Measurements from ENCODE around the gene RIN3.

Gene RIN3

GRCh38 chr14:92513204-92513965, at the start of gene RIN3:
Gene RIN3, plus strand, starts transcription at chr14:92513781. Its CDS starts 152 bp downstream, at chr14:92513933.
- Histone ChIP-seq H3K27me3 (ENCODE audit: control insufficient read depth, insufficient read depth, low read length) (peaks cover 19% of the 10 kb centered on the region), H3K4me1 (ENCODE audit: control insufficient read depth, insufficient read depth, low read length) (no peaks in the 10 kb centered on the region), H3K9me3 (ENCODE audit: control insufficient read depth, low read length) (no peaks in the 10 kb centered on the region), H3K4me3 (ENCODE audit: low read length) (peak within 1 kb of the TSS; percentile 19), H3K36me3 (ENCODE audit: control insufficient read depth, insufficient read depth, low read length) (no peaks in the 10 kb centered on the region), H3K9ac (ENCODE audit: low read length) (peak within 1 kb of the TSS; percentile 68)

- no peaks in the 10 kb centered on the region for H3K27me3 ChIP-seq (ENCODE audit: control insufficient read depth, insufficient read depth, low read length)
- H3K36me3 ChIP-seq (ENCODE audit: control insufficient read depth, insufficient read depth, low read length): no peaks in the 10 kb centered on the region
- H3K4me3 ChIP-seq (ENCODE audit: low read length): no peak overlapping the region
- no peaks in the 10 kb centered on the region for H3K4me1 ChIP-seq (ENCODE audit: control insufficient read depth, insufficient read depth, low read length)
- no peak overlapping the region for H3K9ac ChIP-seq (ENCODE audit: low read length)
- H3K9me3 ChIP-seq (ENCODE audit: control insufficient read depth, low read length): no peaks in the 10 kb centered on the region
Observed at GRCh38 chr14:92464156-92464555, 49.4 kb upstream of the RIN3 start.

- Histone ChIP-seq H3K27me3 (ENCODE audit: control insufficient read depth, insufficient read depth, low read length) (no peaks in the 10 kb centered on the region), H3K36me3 (ENCODE audit: control insufficient read depth, insufficient read depth, low read length) (no peaks in the 10 kb centered on the region), H3K4me3 (ENCODE audit: low read length) (no peak overlapping the region), H3K4me1 (ENCODE audit: control insufficient read depth, insufficient read depth, low read length) (no peaks in the 10 kb centered on the region), H3K9ac (ENCODE audit: low read length) (no peak overlapping the region), H3K9me3 (ENCODE audit: control insufficient read depth, low read length) (no peaks in the 10 kb centered on the region)
Observed at GRCh38 chr14:92464716-92465115, 48.9 kb upstream of the RIN3 start.

- H3K9ac ChIP-seq (ENCODE audit: low read length): no peak overlapping the region
- H3K36me3 ChIP-seq (ENCODE audit: control insufficient read depth, insufficient read depth, low read length): no peaks in the 10 kb centered on the region
- no peaks in the 10 kb centered on the region for H3K27me3 ChIP-seq (ENCODE audit: control insufficient read depth, insufficient read depth, low read length)
- no peak overlapping the region for H3K4me3 ChIP-seq (ENCODE audit: low read length)
- no peaks in the 10 kb centered on the region for H3K4me1 ChIP-seq (ENCODE audit: control insufficient read depth, insufficient read depth, low read length)
- no peaks in the 10 kb centered on the region for H3K9me3 ChIP-seq (ENCODE audit: control insufficient read depth, low read length)
Observed at GRCh38 chr14:92465353-92466055, 48.1 kb upstream of the RIN3 start.

GRCh38 chr14:92466059-92466458, 47.5 kb upstream of the RIN3 start:
- no peak overlapping the region for H3K9ac ChIP-seq (ENCODE audit: low read length)
- no peaks in the 10 kb centered on the region for H3K9me3 ChIP-seq (ENCODE audit: control insufficient read depth, low read length)
- H3K27me3 ChIP-seq (ENCODE audit: control insufficient read depth, insufficient read depth, low read length): no peaks in the 10 kb centered on the region
- no peaks in the 10 kb centered on the region for H3K4me1 ChIP-seq (ENCODE audit: control insufficient read depth, insufficient read depth, low read length)
- no peak overlapping the region for H3K4me3 ChIP-seq (ENCODE audit: low read length)
- no peaks in the 10 kb centered on the region for H3K36me3 ChIP-seq (ENCODE audit: control insufficient read depth, insufficient read depth, low read length)

- Histone ChIP-seq H3K4me1 (ENCODE audit: control insufficient read depth, insufficient read depth, low read length) (no peaks in the 10 kb centered on the region), H3K36me3 (ENCODE audit: control insufficient read depth, insufficient read depth, low read length) (no peaks in the 10 kb centered on the region), H3K27me3 (ENCODE audit: control insufficient read depth, insufficient read depth, low read length) (no peaks in the 10 kb centered on the region), H3K4me3 (ENCODE audit: low read length) (no peak overlapping the region), H3K9ac (ENCODE audit: low read length) (no peak overlapping the region), H3K9me3 (ENCODE audit: control insufficient read depth, low read length) (no peaks in the 10 kb centered on the region)
Observed at GRCh38 chr14:92469515-92469914, 44.1 kb upstream of the RIN3 start.

GRCh38 chr14:92470215-92470614, 43.4 kb upstream of the RIN3 start:
- H3K4me3 ChIP-seq (ENCODE audit: low read length): no peak overlapping the region
- H3K9me3 ChIP-seq (ENCODE audit: control insufficient read depth, low read length): no peaks in the 10 kb centered on the region
- H3K4me1 ChIP-seq (ENCODE audit: control insufficient read depth, insufficient read depth, low read length): no peaks in the 10 kb centered on the region
- H3K9ac ChIP-seq (ENCODE audit: low read length): no peak overlapping the region
- no peaks in the 10 kb centered on the region for H3K27me3 ChIP-seq (ENCODE audit: control insufficient read depth, insufficient read depth, low read length)
- H3K36me3 ChIP-seq (ENCODE audit: control insufficient read depth, insufficient read depth, low read length): no peaks in the 10 kb centered on the region

- Histone ChIP-seq H3K9ac (ENCODE audit: low read length) (no peak overlapping the region), H3K4me1 (ENCODE audit: control insufficient read depth, insufficient read depth, low read length) (no peaks in the 10 kb centered on the region), H3K27me3 (ENCODE audit: control insufficient read depth, insufficient read depth, low read length) (no peaks in the 10 kb centered on the region), H3K9me3 (ENCODE audit: control insufficient read depth, low read length) (no peaks in the 10 kb centered on the region), H3K36me3 (ENCODE audit: control insufficient read depth, insufficient read depth, low read length) (no peaks in the 10 kb centered on the region), H3K4me3 (ENCODE audit: low read length) (no peak overlapping the region)
Observed at GRCh38 chr14:92470811-92471210, 42.8 kb upstream of the RIN3 start.

GRCh38 chr14:92471919-92472318, 41.7 kb upstream of the RIN3 start:
- H3K9me3 ChIP-seq (ENCODE audit: control insufficient read depth, low read length): no peaks in the 10 kb centered on the region
- no peak overlapping the region for H3K9ac ChIP-seq (ENCODE audit: low read length)
- H3K27me3 ChIP-seq (ENCODE audit: control insufficient read depth, insufficient read depth, low read length): no peaks in the 10 kb centered on the region
- H3K4me3 ChIP-seq (ENCODE audit: low read length): no peak overlapping the region
- H3K36me3 ChIP-seq (ENCODE audit: control insufficient read depth, insufficient read depth, low read length): no peaks in the 10 kb centered on the region
- no peaks in the 10 kb centered on the region for H3K4me1 ChIP-seq (ENCODE audit: control insufficient read depth, insufficient read depth, low read length)

- Histone ChIP-seq H3K9me3 (ENCODE audit: control insufficient read depth, low read length) (no peaks in the 10 kb centered on the region), H3K27me3 (ENCODE audit: control insufficient read depth, insufficient read depth, low read length) (no peaks in the 10 kb centered on the region), H3K4me1 (ENCODE audit: control insufficient read depth, insufficient read depth, low read length) (no peaks in the 10 kb centered on the region), H3K9ac (ENCODE audit: low read length) (no peak overlapping the region), H3K36me3 (ENCODE audit: control insufficient read depth, insufficient read depth, low read length) (no peaks in the 10 kb centered on the region), H3K4me3 (ENCODE audit: low read length) (no peak overlapping the region)
Observed at GRCh38 chr14:92472860-92473259, 40.7 kb upstream of the RIN3 start.

GRCh38 chr14:92473261-92473968, 40.2 kb upstream of the RIN3 start:
- Histone ChIP-seq H3K36me3 (ENCODE audit: control insufficient read depth, insufficient read depth, low read length) (no peaks in the 10 kb centered on the region), H3K9me3 (ENCODE audit: control insufficient read depth, low read length) (no peaks in the 10 kb centered on the region), H3K4me3 (ENCODE audit: low read length) (no peak overlapping the region), H3K4me1 (ENCODE audit: control insufficient read depth, insufficient read depth, low read length) (no peaks in the 10 kb centered on the region), H3K27me3 (ENCODE audit: control insufficient read depth, insufficient read depth, low read length) (no peaks in the 10 kb centered on the region), H3K9ac (ENCODE audit: low read length) (no peak overlapping the region)

- no peaks in the 10 kb centered on the region for H3K9me3 ChIP-seq (ENCODE audit: control insufficient read depth, low read length)
- H3K9ac ChIP-seq (ENCODE audit: low read length): no peak overlapping the region
- H3K36me3 ChIP-seq (ENCODE audit: control insufficient read depth, insufficient read depth, low read length): no peaks in the 10 kb centered on the region
- H3K27me3 ChIP-seq (ENCODE audit: control insufficient read depth, insufficient read depth, low read length): no peaks in the 10 kb centered on the region
- H3K4me3 ChIP-seq (ENCODE audit: low read length): no peak overlapping the region
- no peaks in the 10 kb centered on the region for H3K4me1 ChIP-seq (ENCODE audit: control insufficient read depth, insufficient read depth, low read length)
Observed at GRCh38 chr14:92473969-92474535, 39.5 kb upstream of the RIN3 start.

All from mucosa of stomach (tissue), 1 donor.